ENCODE data around the gene AFG3L2. TPM values are rescaled to one million over a fixed set of nuclear protein-coding genes. Genes with fewer than 3 reads are reported as not detected.

Gene AFG3L2
- total RNA-seq, 4 donors from 2014 or later = 53.0 to 62.8 (median 57.9) TPM

DNA sequence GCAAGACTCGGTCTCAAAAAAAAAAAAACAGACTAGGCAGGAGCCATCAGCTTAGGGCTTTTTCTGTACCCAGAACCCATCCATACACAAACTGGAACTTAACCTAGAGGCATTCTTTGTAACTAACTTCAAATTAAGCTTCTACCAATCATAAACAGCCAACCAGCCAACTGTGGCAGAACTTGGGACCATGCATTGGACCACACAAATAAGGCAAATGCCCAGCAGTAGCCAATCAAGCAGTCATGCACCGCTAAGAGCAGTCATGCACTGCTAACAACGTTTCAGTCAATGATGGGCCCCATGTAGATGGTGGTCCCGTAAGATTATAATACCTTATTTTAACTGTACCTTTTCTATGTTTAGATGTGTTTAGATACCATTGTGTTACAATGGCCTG is 46.3 kb downstream of the AFG3L2 start:
- 92% methylated on average over 4 of the region's 4 CpGs for WGBS
- Histone ChIP-seq H3K4me3 (no peak overlapping the region), H3K27ac (no peak overlapping the region), H3K4me1 (peaks cover 10% of the 10 kb centered on the region), H3K27me3 (no peaks in the 10 kb centered on the region), H3K36me3 (peaks cover 76% of the 10 kb centered on the region), H3K9me3 (no peaks in the 10 kb centered on the region)
- DNase-seq (ENCODE audit: low spot score in 2 of 2) = no peak
- TF ChIP-seq POLR2A (IDR thresholded peaks at IDR 0.05) = no peak
- no peak for TF ChIP-seq POLR2AphosphoS5 (IDR thresholded peaks at IDR 0.05)
- TF ChIP-seq, protein P1, sequence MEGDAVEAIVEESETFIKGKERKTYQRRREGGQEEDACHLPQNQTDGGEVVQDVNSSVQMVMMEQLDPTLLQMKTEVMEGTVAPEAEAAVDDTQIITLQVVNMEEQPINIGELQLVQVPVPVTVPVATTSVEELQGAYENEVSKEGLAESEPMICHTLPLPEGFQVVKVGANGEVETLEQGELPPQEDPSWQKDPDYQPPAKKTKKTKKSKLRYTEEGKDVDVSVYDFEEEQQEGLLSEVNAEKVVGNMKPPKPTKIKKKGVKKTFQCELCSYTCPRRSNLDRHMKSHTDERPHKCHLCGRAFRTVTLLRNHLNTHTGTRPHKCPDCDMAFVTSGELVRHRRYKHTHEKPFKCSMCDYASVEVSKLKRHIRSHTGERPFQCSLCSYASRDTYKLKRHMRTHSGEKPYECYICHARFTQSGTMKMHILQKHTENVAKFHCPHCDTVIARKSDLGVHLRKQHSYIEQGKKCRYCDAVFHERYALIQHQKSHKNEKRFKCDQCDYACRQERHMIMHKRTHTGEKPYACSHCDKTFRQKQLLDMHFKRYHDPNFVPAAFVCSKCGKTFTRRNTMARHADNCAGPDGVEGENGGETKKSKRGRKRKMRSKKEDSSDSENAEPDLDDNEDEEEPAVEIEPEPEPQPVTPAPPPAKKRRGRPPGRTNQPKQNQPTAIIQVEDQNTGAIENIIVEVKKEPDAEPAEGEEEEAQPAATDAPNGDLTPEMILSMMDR (IDR thresholded peaks at IDR 0.05) = no peak
- no peak for TF ChIP-seq EP300 (IDR thresholded peaks at IDR 0.05)

DNA sequence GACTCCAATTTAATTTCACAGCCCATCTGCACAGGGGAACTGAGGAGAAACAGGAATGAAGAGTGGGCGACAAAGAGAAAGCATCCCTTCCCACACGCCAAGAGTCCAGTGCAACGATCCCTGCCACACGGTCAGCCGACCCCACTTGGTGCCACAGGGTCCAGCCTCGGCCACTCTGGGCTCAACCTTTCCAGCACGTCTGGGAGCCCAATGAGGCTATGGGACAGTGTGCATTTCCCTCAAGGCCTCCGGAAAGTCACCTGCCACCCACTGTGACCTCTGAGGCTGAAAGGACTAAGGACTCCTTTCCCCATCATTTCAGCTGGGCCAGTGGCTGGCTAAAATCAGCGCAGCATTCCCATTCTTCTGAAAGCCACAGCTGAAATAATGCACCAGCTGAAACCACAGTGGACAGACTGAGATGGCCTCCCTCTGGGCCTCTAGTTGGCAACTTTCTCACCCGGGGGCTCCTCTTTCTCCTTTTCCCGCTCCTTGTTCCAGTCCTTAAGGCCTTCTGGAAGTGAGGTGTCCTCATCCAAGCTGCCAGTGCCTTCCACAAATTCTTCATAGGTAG is 47.8 kb downstream of the AFG3L2 start:
- 90% methylated on average over 11 of the region's 11 CpGs for WGBS
- H3K9me3 ChIP-seq = no peaks in the 10 kb centered on the region
- TF ChIP-seq, protein P1 (IDR thresholded peaks at IDR 0.05) = no peak
- TF ChIP-seq EP300 (IDR thresholded peaks at IDR 0.05) (no peak), POLR2A (IDR thresholded peaks at IDR 0.05) (no peak), POLR2AphosphoS5 (IDR thresholded peaks at IDR 0.05) (no peak)
- no peaks in the 10 kb centered on the region for H3K27me3 ChIP-seq
- H3K36me3 ChIP-seq = peaks cover 77% of the 10 kb centered on the region
- no peak overlapping the region for H3K4me3 ChIP-seq
- peaks cover 10% of the 10 kb centered on the region for H3K4me1 ChIP-seq
- H3K27ac ChIP-seq = no peak overlapping the region
- peak; percentile 49 to 76 for DNase-seq (ENCODE audit: low spot score in 2 of 2)

DNA sequence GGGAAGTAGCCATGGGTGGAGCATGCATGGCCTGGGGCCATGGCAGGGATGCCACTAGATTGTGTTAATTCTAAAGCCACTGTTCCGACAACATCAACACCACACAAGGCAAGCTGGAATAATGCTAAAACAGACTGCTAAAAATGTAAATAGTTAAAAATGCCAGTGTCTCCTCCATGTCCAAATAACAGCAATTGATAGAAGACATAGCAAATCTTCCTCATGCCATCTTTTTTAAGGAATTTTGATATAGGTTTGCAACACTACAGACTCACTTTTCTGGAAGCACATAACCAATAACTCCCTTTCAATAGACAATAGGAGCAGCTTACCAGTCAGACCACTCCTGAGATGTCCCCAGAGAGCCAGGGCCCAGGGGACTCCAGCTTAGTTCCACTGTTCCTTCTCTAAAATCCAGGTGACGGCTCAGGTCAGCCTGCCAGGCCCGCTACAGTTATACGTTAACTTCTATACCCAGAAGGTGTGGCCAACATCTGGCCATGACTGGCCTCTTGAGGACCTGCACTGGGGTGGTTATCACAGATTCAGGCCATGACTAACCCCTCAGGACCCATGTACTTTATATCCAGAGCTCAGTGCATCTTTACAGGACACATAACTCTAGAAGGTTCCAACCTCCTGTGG is 48.7 kb downstream of the AFG3L2 start:
- Histone ChIP-seq H3K27ac (no peak overlapping the region), H3K4me1 (peaks cover 10% of the 10 kb centered on the region), H3K27me3 (no peaks in the 10 kb centered on the region), H3K9me3 (no peaks in the 10 kb centered on the region), H3K36me3 (peaks cover 76% of the 10 kb centered on the region), H3K4me3 (no peak overlapping the region)
- no peak for TF ChIP-seq POLR2AphosphoS5 (IDR thresholded peaks at IDR 0.05)
- 85% methylated on average over 4 of the region's 4 CpGs for WGBS
- DNase-seq (ENCODE audit: low spot score in 2 of 2) = peak; percentile 53 to 59

DNA sequence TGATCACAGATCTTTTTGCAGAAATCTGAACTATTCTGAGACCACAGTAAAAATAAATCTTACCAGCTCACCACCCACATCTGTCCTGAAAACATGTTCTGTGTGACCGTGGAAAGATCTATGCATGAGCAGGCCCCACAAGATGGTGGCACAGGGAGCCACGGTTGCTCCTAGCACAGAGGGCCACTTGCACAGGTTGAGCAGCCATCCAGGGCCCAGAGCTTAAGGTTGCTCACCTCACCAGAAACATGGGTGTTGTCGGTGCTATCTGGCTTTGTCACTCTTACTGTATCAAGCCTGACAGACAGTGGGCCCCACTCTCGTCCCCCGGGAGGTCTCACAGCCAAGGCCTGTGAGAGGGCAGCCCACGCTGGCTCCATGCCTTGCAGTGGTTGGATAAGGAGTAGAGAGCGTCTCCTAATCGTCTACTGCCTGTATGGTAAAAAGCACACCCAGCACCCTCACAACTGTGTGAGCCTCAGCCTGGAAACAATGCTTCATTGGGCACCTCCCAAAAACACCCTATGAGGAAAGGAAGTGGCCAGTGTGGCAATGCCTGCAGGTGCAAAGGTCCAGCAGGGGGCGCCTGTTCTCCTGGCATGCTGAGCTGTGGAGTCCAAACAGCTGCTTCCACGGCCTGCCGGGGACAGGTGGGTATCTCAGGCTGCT is 49.4 kb downstream of the AFG3L2 start:
- peaks cover 10% of the 10 kb centered on the region for H3K4me1 ChIP-seq
- 51% methylated on average over 7 of the region's 11 CpGs for WGBS
- H3K27ac ChIP-seq = peak overlapping the region; percentile 50
- no peaks in the 10 kb centered on the region for H3K27me3 ChIP-seq
- H3K36me3 ChIP-seq = peaks cover 79% of the 10 kb centered on the region
- no peak overlapping the region for H3K4me3 ChIP-seq
- TF ChIP-seq, protein P1 (IDR thresholded peaks at IDR 0.05) = peak; percentile 41 to 86
- no peak for TF ChIP-seq POLR2AphosphoS5 (IDR thresholded peaks at IDR 0.05)
- no peak for TF ChIP-seq POLR2A (IDR thresholded peaks at IDR 0.05)
- TF ChIP-seq EP300 (IDR thresholded peaks at IDR 0.05) = no peak
- DNase-seq (ENCODE audit: low spot score in 2 of 2) = peak; percentile 88
- no peaks in the 10 kb centered on the region for H3K9me3 ChIP-seq

DNA sequence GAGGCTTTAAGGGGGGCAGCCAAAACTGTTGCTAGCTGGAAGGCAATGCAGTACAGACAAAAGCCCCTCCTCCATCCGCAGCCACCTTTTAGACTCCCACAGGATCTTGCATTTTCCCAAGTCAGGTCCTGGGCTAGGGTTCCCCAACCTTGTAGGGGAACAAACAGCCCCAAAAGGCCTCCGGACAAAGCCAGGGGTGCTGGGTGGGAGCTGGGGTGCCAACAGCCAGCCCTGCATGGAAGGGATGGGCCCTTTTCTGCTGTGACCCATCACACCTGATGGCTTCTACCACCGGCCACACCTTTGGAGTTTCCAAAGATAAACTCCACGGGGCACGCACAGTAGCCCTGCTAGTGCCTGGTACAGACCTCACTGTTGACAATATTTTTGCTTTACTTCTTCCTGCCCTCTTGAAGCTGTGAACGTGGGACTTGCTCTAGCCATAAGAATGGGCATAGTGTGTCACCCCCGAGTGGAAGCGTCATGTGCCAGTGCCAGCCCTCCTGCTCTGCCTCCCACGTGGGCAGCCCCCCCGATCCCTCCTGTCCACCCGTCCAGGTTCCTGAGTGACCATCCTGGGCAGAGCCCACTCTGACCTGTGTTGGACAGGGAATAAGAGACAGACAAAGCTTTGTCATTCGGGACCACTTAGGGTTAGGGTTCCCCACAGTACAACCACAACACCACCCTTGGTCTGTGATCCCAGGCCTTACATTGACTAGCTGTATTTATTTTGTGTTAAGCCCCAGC is 50.1 kb downstream of the AFG3L2 start:
- whole genome bisulfite sequencing = 96% methylated on average over 10 of the region's 12 CpGs
- peaks cover 79% of the 10 kb centered on the region for H3K36me3 ChIP-seq
- H3K27ac ChIP-seq = no peak overlapping the region

More for the DNA sequence above, 50.1 kb downstream of the AFG3L2 start:
- H3K4me1 ChIP-seq = peaks cover 10% of the 10 kb centered on the region
- H3K9me3 ChIP-seq = no peaks in the 10 kb centered on the region
- H3K27me3 ChIP-seq = no peaks in the 10 kb centered on the region
- no peak for TF ChIP-seq POLR2AphosphoS5 (IDR thresholded peaks at IDR 0.05)
- TF ChIP-seq, protein P1 (IDR thresholded peaks at IDR 0.05) = no peak
- TF ChIP-seq POLR2A (IDR thresholded peaks at IDR 0.05) = no peak
- no peak for TF ChIP-seq EP300 (IDR thresholded peaks at IDR 0.05)
- H3K4me3 ChIP-seq = no peak overlapping the region
- DNase-seq (ENCODE audit: low spot score in 2 of 2) = peak; percentile 50 to 67
